Measurements from ENCODE around the gene DPEP1.

DPEP1 gene

GRCh38 chr16:89596061-89596689 lies 17.3 kb upstream of the DPEP1 start:
- no peak overlapping the region for H3K27ac ChIP-seq
- H3K4me1 ChIP-seq (ENCODE audit: control insufficient read depth in 1 of 2, insufficient read depth in 1 of 2, low read depth in 1 of 2, low read length in 1 of 2), result no peaks in the 10 kb centered on the region
- H3K4me3 ChIP-seq (ENCODE audit: low read depth in 1 of 2, low read length in 1 of 2), result no peak overlapping the region
- H3K36me3 ChIP-seq, result no peaks in the 10 kb centered on the region
- no peaks in the 10 kb centered on the region for H3K9me3 ChIP-seq
- TF ChIP-seq CTCF (IDR thresholded peaks at IDR 0.05), result no peak
- no peaks in the 10 kb centered on the region for H3K27me3 ChIP-seq

- no peak for TF ChIP-seq CTCF (IDR thresholded peaks at IDR 0.05)
- no peak overlapping the region for H3K4me3 ChIP-seq (ENCODE audit: low read depth in 1 of 2, low read length in 1 of 2)
Measured at GRCh38 chr16:89596957-89597649, 16.3 kb upstream of the DPEP1 start.

GRCh38 chr16:89598199-89598598 lies 15.2 kb upstream of the DPEP1 start:
- no peak for TF ChIP-seq CTCF (IDR thresholded peaks at IDR 0.05)
- no peaks in the 10 kb centered on the region for H3K4me1 ChIP-seq (ENCODE audit: control insufficient read depth in 1 of 2, insufficient read depth in 1 of 2, low read depth in 1 of 2, low read length in 1 of 2)
- H3K27ac ChIP-seq, result no peak overlapping the region
- no peak overlapping the region for H3K4me3 ChIP-seq (ENCODE audit: low read depth in 1 of 2, low read length in 1 of 2)
- peaks cover 17% of the 10 kb centered on the region for H3K27me3 ChIP-seq
- H3K36me3 ChIP-seq, result no peaks in the 10 kb centered on the region
- no peaks in the 10 kb centered on the region for H3K9me3 ChIP-seq

More at GRCh38 chr16:89596957-89597649, 16.3 kb upstream of the DPEP1 start:
- Histone ChIP-seq H3K27ac (no peak overlapping the region), H3K36me3 (no peaks in the 10 kb centered on the region), H3K9me3 (no peaks in the 10 kb centered on the region), H3K4me1 (ENCODE audit: control insufficient read depth in 1 of 2, insufficient read depth in 1 of 2, low read depth in 1 of 2, low read length in 1 of 2) (no peaks in the 10 kb centered on the region), H3K27me3 (peaks cover 6% of the 10 kb centered on the region)

- TF ChIP-seq CTCF (IDR thresholded peaks at IDR 0.05), result no peak
- Histone ChIP-seq H3K4me3 (ENCODE audit: low read depth in 1 of 2, low read length in 1 of 2) (no peak overlapping the region), H3K4me1 (ENCODE audit: control insufficient read depth in 1 of 2, insufficient read depth in 1 of 2, low read depth in 1 of 2, low read length in 1 of 2) (no peaks in the 10 kb centered on the region), H3K9me3 (no peaks in the 10 kb centered on the region), H3K36me3 (no peaks in the 10 kb centered on the region), H3K27ac (no peak overlapping the region), H3K27me3 (peaks cover 20% of the 10 kb centered on the region)
Measured at GRCh38 chr16:89599451-89599858, 14.0 kb upstream of the DPEP1 start.

GRCh38 chr16:89599902-89600301 lies 13.5 kb upstream of the DPEP1 start:
- Histone ChIP-seq H3K27ac (no peak overlapping the region), H3K9me3 (no peaks in the 10 kb centered on the region), H3K36me3 (no peaks in the 10 kb centered on the region), H3K4me3 (ENCODE audit: low read depth in 1 of 2, low read length in 1 of 2) (no peak overlapping the region), H3K27me3 (peaks cover 20% of the 10 kb centered on the region), H3K4me1 (ENCODE audit: control insufficient read depth in 1 of 2, insufficient read depth in 1 of 2, low read depth in 1 of 2, low read length in 1 of 2) (no peaks in the 10 kb centered on the region)
- no peak for TF ChIP-seq CTCF (IDR thresholded peaks at IDR 0.05)
